ENCODE measurements around the gene TYMP. TPM values are rescaled to one million over a fixed set of nuclear protein-coding genes. Genes with fewer than 3 reads are reported as not detected.

Gene TYMP
- total RNA-seq, 1 experiment from 2014 or later = 1.5 TPM

GRCh38 chr22:50516891-50517290 lies 12.9 kb downstream of the TYMP start:
- ChIA-PET POLR2A (no interaction called here), CTCF (interaction anchor here (0.8 to 0.9 kb wide), 3 partner anchors 8 to 103 kb away, joined by 3 read pairs; partner anchors contain the start of gene SCO2)
- no peak for TF ChIP-seq ZNF138 (CRISPR knock-in tag; conservative IDR thresholded peaks at IDR 0.05)

GRCh38 chr22:50516068-50516467 lies 13.7 kb downstream of the TYMP start:
- Mint-ChIP-seq H3K9me3 (no peaks in the 10 kb centered on the region), H3K4me1 (no peaks in the 10 kb centered on the region), H3K27me3 (ENCODE audit: low read depth) (no peaks in the 10 kb centered on the region), H3K36me3 (peaks cover 15% of the 10 kb centered on the region), H3K27ac (no peak overlapping the region), H3K4me3 (no peak overlapping the region)
- ATAC-seq (no peak), DNase-seq (ENCODE audit: low spot score) (no peak)
- CTCF ChIA-PET = interaction anchor here (0.7 kb wide), 1 partner anchor 10 kb away, joined by 3 read pairs; no protein-coding TSS in a partner anchor
- TF ChIP-seq ZNF416 (CRISPR knock-in tag; IDR thresholded peaks at IDR 0.05) (no peak), PRDM15 (CRISPR knock-in tag; IDR thresholded peaks at IDR 0.05) (no peak), ZNF263 (CRISPR knock-in tag; IDR thresholded peaks at IDR 0.05; ENCODE audit: low read depth) (no peak), CREB1 (CRISPR knock-in tag; IDR thresholded peaks at IDR 0.05) (no peak), ZSCAN18 (CRISPR knock-in tag; IDR thresholded peaks at IDR 0.05) (no peak), ZNF138 (CRISPR knock-in tag; conservative IDR thresholded peaks at IDR 0.05) (no peak), ZNF232 (CRISPR knock-in tag; IDR thresholded peaks at IDR 0.05) (no peak), KAT7 (CRISPR knock-in tag; IDR thresholded peaks at IDR 0.05; ENCODE audit: borderline replicate concordance) (no peak), MLX (CRISPR knock-in tag; IDR thresholded peaks at IDR 0.05) (no peak), ZNF425 (CRISPR knock-in tag; conservative IDR thresholded peaks at IDR 0.05) (no peak), ERG (CRISPR knock-in tag; IDR thresholded peaks at IDR 0.05) (no peak), TCF7 (CRISPR knock-in tag; IDR thresholded peaks at IDR 0.05; ENCODE audit: low read depth) (no peak), STAT6 (CRISPR knock-in tag; conservative IDR thresholded peaks at IDR 0.05; ENCODE audit: low read depth) (no peak)
- POLR2A ChIA-PET = interaction anchor here (0.7 kb wide), 1 partner anchor 53 kb away, joined by 4 read pairs; no protein-coding TSS in a partner anchor

More at GRCh38 chr22:50516891-50517290, 12.9 kb downstream of the TYMP start:
- Mint-ChIP-seq H3K27ac (no peak overlapping the region), H3K36me3 (peaks cover 15% of the 10 kb centered on the region), H3K4me3 (no peak overlapping the region), H3K9me3 (no peaks in the 10 kb centered on the region), H3K4me1 (no peaks in the 10 kb centered on the region), H3K27me3 (ENCODE audit: low read depth) (no peaks in the 10 kb centered on the region)
- DNase-seq (ENCODE audit: low spot score) (no peak), ATAC-seq (no peak)

Measured in WTC11 (cell line).